Left renal cortex interstitium (tissue), 4 donors: ENCODE results near the gene PLEKHM1. TPM values are rescaled to one million over a fixed set of nuclear protein-coding genes. Genes with fewer than 3 reads are reported as not detected.

Experiments used
- polyA plus RNA-seq, 4 donors: library from polyadenylated mRNA; unstranded; fragments of 120-200 nt; gene quantifications; one replicate each; pipeline ENCODE4 v1.2.1, GENCODE V29; 2013; ENCODE audit not compliant: insufficient read length in 4 of 4

PLEKHM1 gene
- polyA plus RNA-seq, 4 donors: 10.4 to 18.6 (median 15.0) TPM

Other genes with a start within 250 kb of the PLEKHM1 start
- gene SPATA32, start 228.6 kb downstream of the PLEKHM1 start, polyA plus RNA-seq: under 1 TPM in 3 of 4 donors, not detected in 1; 0.11 to 0.43 (median 0.25) TPM
- 1 to 10 TPM; 5.3 to 8.0 (median 6.4) TPM for gene MAP3K14, start 173.7 kb downstream of the PLEKHM1 start, polyA plus RNA-seq
- gene ARHGAP27, start 57.9 kb downstream of the PLEKHM1 start, polyA plus RNA-seq: 10 to 100 TPM; 11.9 to 20.9 (median 17.7) TPM